AG08395 (cell line): ENCODE data around the gene ADARB2.
"Not testable (repeated sequence)": the region's sequence is repeated elsewhere in the genome, so short reads cannot be mapped to it uniquely, and the experiment has no call there.

ENCODE experiments used
- DNase-seq: peaks from one replicate; pipeline ENCODE4 v3.0.0; 2012; ENCODE audit warnings: mixed read lengths, low spot score

The ADARB2 gene

DNA sequence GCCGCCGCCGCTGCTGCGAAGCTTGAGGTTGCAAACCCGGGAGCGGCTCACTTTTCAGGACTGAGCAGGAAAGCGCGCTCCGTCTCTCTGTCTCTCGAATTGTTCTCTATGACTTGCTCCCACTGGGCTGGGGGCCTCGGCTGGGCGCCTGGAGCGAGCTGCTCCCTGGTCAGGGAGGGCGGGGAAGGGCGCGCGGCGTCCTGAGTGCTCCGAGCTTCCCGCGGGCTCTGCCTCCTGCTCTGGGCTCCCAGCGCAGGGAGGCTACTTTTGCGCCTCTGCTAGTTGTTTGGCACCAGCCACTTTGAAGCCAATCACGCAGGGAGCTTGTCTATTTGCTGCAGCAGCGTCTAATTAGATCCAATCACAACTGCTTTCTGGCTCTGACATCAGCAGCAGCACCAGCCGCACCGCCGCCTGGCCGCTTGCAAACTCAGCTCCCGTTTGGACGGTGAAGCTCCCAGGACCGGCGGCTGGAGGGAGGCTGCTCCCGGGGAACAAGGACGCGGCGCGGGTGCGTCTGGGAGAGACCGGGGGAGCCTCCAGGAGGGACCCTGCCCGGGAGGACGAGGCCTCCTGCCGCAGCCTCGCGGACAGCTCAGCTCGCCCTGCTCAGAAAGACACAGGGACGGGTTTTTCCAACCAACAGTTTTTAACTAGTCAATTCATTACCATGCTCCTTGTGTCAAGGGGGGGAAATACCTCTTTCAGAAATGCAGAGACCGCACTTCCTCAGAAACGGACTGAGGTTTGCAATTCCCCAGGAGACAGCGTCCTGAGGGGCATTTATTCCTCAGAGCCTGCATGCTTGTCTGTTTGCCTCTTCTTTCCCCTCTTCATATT lies at the start of gene ADARB2:
Gene ADARB2 (minus strand): TSS at position 304 of the 840 bp plus-strand sequence.
- DNase-seq = no peak

GRCh38 chr10:1785835-1786234 lies 48.5 kb upstream of the ADARB2 start:
- no peak for DNase-seq

DNA sequence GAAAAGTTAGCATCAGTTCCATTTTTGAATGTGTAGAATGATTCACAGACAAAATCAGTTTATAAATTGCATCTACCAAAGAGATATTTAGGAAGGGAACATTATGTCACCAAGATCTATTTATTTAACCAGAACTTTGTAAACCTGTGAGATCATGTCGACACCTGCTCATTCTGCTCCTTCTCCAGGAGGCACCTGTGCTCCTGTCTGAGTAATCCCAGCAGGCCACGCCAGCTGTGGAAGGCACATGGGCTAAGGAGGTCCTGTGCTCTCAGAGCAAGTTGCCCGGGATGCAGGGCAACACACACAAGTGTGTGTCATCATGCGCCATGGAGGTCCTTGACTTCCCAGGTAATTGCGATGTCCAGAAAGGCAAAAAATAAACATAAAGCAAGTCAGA lies 45.5 kb upstream of the ADARB2 start:
- no peak for DNase-seq

DNA sequence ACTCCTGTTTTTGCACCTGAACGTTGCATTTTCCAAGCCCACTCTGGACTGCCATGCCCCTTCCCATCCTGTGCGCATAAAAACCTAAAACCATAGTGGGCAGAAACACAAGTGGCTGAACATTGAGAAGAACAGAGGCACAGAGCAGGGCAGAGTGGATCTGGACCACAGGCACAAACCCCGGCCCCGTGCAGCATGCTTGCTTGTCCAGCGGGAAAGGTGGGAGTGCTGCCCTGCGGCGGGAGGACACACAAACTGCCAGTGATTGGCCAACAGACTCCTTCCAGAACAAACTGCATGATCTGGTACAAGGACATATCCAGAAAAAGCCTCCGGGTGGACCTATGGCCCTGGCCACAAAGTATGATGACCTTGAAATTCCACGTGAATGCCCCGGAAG lies 42.5 kb upstream of the ADARB2 start:
- no peak for DNase-seq

GRCh38 chr10:1778375-1778969 lies 41.1 kb upstream of the ADARB2 start:
- DNase-seq = no peak

DNA sequence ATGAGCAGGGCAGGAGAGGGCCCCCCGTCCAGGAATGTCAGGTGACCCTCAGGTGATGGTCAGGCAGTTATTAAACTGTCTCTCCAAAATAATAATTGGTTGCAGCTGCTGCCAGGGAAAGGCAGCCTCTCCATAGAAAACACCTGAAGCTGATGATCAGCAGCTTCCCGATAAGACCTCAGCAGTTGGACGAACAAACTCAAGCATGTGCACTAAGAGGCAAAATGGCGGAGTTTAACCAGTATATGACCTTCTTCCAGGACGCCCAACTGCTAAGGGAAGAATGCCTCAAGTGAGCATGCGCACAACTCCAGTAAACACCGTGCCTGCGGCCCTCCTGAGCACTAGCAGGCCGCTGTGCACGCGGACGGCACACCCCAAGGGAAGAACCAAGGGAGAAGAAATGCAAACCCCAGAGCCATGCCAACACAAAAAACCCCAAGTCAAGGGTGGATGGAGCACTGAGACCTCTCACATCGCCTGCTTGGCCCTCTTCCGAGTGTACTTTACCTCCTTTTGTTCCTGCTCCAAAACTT lies 38.9 kb upstream of the ADARB2 start:
- no peak for DNase-seq

DNA sequence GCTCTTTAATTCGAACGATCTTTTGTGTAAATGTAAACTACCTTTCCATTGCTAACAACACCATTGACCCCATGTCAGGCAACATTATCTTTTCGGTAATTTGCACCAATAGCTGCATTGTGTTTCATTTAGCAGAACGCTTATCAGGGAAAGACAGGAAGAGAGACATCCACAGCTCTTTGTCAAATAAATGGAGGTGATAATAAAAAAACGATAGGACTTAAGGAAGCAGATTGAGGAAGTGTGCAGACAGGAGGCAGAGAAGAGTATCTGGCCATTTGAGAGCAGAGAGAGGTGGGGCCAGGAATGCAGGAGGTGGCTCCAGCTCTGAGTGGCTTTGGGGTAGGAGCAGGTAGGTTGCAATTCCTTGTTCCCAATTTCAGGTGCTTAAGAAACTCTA lies 37.5 kb upstream of the ADARB2 start:
- no peak for DNase-seq

- not testable (repeated sequence) for DNase-seq
Observed at GRCh38 chr10:1773204-1773603, 35.9 kb upstream of the ADARB2 start.

- DNase-seq = no peak
Observed at GRCh38 chr10:1766049-1766448, 28.7 kb upstream of the ADARB2 start.

DNA sequence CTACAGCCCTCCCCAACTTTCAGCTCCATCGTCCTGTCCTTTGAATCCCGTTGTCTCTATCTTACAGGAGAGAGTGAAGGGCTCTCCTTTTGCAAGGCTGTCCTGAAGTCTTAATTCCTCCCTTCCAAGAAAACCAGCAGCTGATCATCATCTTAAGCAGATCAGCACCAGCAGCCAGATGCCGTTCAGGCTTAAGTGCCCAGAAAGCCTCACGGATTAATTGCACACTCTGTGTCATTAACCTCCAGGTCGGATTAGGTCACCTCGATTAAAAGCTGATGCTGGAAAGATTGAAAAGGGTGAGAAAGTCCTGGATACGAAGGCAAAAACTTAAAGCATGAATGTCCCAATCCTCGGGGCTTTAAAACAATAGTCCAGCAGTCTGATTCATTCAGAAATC lies 24.8 kb upstream of the ADARB2 start:
- no peak for DNase-seq

DNA sequence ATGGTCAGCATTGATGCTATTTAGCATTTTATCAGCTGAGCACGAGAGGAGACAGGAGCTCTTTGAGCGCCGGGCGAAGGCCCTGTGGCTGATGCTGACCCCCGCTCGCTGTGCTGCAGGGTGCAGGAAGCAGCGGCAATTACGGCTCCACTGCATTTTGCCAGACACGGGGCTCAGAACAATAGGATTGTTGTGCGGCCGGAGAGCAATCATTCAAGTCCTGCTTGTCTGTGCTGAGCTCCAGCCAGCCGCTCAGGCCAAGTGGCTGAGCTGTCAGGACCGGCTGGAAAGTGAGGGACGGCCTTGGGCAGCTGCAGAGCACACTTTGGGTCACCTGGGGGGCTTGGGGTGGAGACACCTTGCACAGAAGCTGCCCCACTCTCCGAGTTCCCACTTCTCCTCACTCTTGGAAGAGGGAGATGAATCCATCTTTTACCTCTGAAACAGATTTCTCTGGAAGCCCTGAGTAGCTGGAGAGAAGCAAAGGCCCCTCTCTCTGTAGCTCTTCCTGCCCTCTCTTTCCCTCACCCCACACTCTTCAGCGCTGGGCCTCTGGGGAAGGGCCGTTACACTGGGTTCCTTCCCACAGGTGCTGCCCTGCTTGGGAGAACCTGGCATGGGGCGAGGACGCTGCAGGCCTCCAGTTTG lies 17.3 kb upstream of the ADARB2 start:
- DNase-seq = no peak

DNA sequence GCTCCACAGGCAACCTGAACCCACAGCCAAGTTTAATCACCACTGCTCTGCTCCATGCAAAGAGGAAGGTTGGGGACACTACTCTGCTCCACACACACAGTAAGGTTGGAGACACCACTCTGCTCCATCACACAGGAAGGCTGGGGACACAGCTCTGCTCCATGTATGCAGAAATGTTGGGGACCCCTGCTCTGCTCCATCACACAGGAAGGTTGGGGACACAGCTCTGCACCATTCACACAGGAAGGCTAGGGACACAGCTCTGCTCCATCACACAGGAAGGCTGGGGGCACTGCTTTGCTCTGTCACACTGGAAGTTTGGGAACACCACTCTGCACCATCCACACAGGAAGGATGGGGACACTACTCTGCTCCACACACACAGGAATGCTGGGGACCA lies 14.8 kb upstream of the ADARB2 start:
- no peak for DNase-seq

DNA sequence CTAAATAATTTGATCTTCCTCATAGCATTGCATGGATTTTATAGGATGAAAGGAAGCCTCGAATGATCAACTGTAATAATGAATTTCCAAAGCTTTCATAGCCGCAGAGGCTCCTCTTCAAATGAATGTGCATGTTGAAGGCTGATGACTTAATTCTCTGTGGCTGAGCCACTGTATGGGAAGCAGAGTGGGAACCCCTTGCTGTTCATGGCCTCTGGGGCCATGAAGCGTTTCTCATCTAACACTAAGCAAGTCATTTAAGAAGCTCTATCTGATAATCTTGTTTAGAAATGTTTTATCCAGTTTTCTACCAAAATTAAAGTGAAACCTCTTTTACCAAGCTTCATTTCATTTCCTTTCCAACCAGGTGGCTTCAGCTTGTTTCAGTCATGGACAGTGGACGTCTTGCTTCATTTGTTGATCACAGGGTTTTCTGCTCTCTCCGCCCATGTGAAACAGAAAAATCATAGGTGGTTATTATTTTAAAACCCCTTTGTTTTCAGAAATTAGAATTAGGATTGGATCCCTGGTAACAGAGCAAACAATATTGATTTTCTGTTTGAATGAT lies 10.3 kb upstream of the ADARB2 start:
- no peak for DNase-seq

DNA sequence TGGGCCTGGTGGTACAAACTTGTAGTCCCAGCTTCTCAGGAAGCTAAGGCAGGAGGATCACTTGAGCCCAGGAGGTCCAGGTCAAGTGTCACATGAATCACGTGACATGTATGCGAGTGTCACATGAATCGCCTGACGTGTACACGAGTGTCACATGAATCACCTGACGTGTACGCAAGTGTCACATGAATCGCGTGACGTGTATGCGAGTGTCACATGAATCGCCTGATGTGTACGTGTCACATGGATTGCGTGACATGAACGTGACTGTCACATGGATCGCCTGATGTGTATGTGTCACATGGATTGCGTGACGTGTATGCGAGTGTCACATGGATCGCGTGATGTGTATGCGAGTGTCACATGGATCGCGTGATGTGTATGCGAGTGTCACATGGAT lies 9.5 kb upstream of the ADARB2 start:
- no peak for DNase-seq

DNA sequence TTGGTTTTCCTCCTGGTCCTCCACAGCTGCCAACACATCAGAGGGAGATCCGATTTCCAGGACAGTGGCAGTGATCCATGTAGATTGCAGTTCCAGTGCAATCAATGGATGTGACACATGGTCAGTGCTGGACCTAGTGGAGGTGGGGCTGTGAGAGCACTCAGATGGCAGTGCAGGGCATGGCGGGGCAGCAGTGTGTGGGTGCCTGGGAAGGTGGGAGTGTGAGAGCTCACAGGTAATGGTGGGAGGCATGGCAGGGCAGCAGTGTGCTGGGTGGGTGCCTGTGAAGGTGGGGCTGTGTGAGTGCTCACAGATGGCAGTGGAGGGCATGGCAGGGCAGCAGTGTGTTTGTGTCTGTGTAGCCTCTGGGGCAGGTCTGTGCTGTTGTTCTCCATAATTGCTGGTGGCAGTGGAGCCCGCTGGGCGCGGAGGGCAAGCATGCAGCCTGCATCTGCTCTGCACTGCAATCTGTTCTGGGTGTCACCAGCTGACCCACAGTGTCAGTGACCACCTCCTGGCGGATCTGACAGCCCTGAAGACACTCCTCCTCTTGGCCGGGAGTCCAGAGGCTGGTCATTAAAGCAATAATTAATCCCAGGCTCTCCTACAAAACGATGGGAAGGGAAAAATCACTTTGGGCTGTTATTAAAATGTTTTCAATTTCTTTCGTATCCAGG lies 8.6 kb upstream of the ADARB2 start:
- DNase-seq = no peak

DNA sequence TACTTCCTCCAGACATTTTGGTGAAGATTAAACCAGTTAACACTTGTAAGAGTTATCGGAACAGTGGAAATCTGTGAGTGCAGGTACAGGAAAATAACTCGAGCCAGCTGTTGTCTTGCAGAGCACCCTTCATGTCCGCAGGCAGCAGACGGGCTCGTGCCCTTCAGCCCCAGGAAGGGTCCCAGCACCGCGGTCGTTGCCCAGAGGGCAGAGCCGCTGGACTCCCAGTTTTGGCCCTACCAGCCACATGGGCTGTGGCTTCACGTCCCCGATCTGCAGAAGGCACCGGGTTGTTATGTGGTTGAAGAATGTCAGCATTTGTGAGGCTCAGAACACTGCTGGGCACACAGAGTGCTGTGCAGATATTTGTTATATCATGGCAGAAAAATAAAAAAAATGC lies 7.2 kb upstream of the ADARB2 start:
- no peak for DNase-seq

GRCh38 chr10:1743141-1743540 lies 5.8 kb upstream of the ADARB2 start:
- no peak for DNase-seq

DNA sequence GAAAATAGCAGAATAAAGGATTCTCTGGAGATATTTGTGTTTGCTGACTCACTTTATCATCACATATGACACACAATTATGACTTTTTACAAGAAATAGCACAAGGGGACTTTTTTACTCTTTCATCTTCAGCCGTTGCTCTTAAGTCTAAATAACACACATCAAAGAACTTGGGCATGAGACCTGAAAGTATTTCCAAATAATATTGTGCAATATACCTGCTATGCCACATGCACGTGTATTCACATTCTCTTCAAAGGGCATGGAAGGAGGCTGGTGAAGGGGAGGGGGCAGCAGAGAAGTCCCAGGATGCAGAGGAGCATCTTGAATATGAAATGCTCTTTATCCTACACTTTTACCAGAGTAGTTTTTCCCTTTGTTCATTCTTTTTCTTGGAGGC lies 4.1 kb upstream of the ADARB2 start:
- DNase-seq = no peak

GRCh38 chr10:1739751-1740150 lies 2.4 kb upstream of the ADARB2 start:
- no peak for DNase-seq

DNA sequence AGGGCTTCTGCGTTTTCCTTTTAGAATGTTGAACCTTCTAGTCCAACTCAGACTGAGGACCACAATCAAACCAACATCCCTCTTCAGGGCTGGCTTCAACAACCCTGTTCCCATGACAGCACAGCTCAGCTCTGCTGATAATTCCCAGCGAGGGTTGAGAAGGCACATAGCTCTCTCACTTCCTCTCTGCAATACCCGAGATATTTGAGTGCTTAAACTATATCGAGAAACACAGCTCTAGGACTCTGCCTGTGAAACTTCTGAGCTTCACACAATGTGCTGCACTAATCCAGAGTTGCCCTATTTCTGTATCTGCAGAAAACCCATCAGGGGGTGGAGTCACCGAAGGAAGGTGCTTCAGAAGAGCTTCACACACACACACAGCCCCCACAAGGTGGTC lies 1.6 kb upstream of the ADARB2 start:
- DNase-seq = no peak

DNA sequence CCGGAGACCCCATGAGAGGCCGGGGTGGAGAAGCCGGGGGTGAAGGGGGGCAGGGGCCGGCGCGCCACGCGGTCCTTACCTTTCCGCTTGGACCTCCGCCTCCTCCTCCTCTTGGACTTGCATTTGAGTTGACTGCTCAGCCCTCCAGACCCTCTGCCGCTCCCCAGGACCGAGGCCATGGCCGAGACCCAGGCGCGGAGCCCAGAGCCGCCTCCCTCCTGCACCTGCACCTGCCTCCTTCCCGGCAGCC lies 428 bp downstream of the ADARB2 start:
- DNase-seq = no peak

DNA sequence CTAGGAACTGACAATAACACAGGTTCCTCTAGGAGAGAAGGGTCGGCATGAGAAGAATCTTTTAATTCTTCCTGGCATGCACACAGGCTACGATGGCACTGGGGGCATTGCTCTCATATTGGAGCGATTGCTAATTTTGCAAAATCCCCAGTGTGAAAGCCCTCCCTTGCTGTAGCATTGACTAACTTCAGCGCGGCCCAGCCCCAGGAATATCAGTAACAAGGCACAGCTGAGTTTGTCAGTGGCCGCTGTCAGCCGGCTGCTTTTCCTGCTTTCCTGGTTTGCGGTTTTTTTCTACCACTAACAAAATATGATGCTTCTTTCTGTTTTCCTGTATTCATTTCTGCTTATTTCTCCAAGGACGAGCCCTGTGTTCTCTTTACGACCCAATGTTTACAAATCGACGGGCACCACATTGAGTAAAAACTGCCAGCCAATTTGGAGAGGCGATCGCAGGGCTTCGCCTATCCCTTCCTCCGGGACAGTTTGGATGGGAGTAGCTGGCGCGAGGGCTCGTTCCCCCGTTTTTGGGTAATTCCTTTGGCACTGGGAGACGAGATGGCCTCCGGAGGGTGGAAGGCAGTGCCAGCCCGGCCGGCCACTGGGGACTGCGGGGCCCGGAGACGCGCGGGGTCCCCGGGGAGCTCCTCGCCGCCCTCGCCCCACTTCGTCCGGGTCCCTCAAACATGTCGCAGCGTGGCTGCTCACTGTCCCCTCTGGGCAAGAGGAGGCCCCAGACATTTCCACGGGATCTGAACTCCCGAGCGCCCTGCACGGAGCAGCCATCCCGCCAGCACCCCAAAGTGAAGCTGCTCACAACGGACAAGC lies 967 bp downstream of the ADARB2 start:
- no peak for DNase-seq
